Mesothelial cell of epicardium (in vitro differentiated cells): ENCODE results near the gene UFM1. TPM values are rescaled to one million over a fixed set of nuclear protein-coding genes. Genes with fewer than 3 reads are reported as not detected.

Experiments
- DNase-seq, 2 experiments: peaks; one replicate each; pipeline ENCODE4 v3.0.0; 2021; ENCODE audit warnings: low spot score in 2 of 2; ENCODE audit not compliant: unreplicated experiment in 2 of 2
- H3K27ac Mint-ChIP-seq: 2 replicates; pipeline ENCODE4 v1.8.0; 2021; ENCODE audit warnings: mixed read lengths
- H3K27me3 Mint-ChIP-seq: 2 replicates; pipeline ENCODE4 v1.8.0; 2021; ENCODE audit warnings: low read depth, mixed read lengths
- H3K36me3 Mint-ChIP-seq: 2 replicates; pipeline ENCODE4 v1.8.0; 2021; ENCODE audit warnings: mixed read lengths
- H3K4me1 Mint-ChIP-seq: 2 replicates; pipeline ENCODE4 v1.8.0; 2021; ENCODE audit warnings: mixed read lengths
- H3K4me3 Mint-ChIP-seq: 2 replicates; pipeline ENCODE4 v1.8.0; 2021; ENCODE audit warnings: mild to moderate bottlenecking, moderate library complexity, mixed read lengths
- H3K9me3 Mint-ChIP-seq: 2 replicates; pipeline ENCODE4 v1.8.0; 2021; ENCODE audit warnings: mixed read lengths
- CTCF ChIP-seq: fragments of 200-600 bp; sonication (generic); IDR thresholded peaks from one replicate; pipeline ENCODE4 v1.5.0; 2021; ENCODE audit warnings: antibody characterized with exemption; ENCODE audit not compliant: unreplicated experiment
- total RNA-seq: library from RNA; stranded (reverse); gene quantifications from 3 replicates; pipeline ENCODE4 v1.2.1, GENCODE V29; 2021

UFM1 gene
- total RNA-seq, 1 donor from 2014 or later: 59.7 TPM

GRCh38 chr13:38405216-38405615, 55.6 kb downstream of the UFM1 start:
- Mint-ChIP-seq H3K4me3 (no peak overlapping the region), H3K27ac (no peak overlapping the region), H3K36me3 (peaks cover 4% of the 10 kb centered on the region), H3K9me3 (peaks cover 19% of the 10 kb centered on the region), H3K27me3 (no peaks in the 10 kb centered on the region), H3K4me1 (peaks cover 13% of the 10 kb centered on the region)
- TF ChIP-seq CTCF: no peak
- DNase-seq: no peak

GRCh38 chr13:38409771-38410170, 60.1 kb downstream of the UFM1 start:
- H3K9me3 Mint-ChIP-seq: peaks cover 4% of the 10 kb centered on the region
- H3K36me3 Mint-ChIP-seq: no peaks in the 10 kb centered on the region
- no peak overlapping the region for H3K4me3 Mint-ChIP-seq
- peaks cover 4% of the 10 kb centered on the region for H3K4me1 Mint-ChIP-seq
- no peak overlapping the region for H3K27ac Mint-ChIP-seq
- no peak for DNase-seq
- H3K27me3 Mint-ChIP-seq: no peaks in the 10 kb centered on the region
- no peak for TF ChIP-seq CTCF

GRCh38 chr13:38412266-38412665, 62.6 kb downstream of the UFM1 start:
- H3K27ac Mint-ChIP-seq: no peak overlapping the region
- no peak for DNase-seq
- H3K4me1 Mint-ChIP-seq: peaks cover 13% of the 10 kb centered on the region
- no peaks in the 10 kb centered on the region for H3K36me3 Mint-ChIP-seq
- no peak overlapping the region for H3K4me3 Mint-ChIP-seq
- H3K27me3 Mint-ChIP-seq: no peaks in the 10 kb centered on the region
- no peak for TF ChIP-seq CTCF
- H3K9me3 Mint-ChIP-seq: no peaks in the 10 kb centered on the region
